GM21528 (cell line): ENCODE measurements around the gene CPNE6.

ENCODE experiments used
- ATAC-seq: cut with Tn5 transposase; IDR thresholded peaks from one replicate; pipeline ENCODE4 v1.9.1; 2021; ENCODE audit warnings: mild to moderate bottlenecking, moderate library complexity; ENCODE audit not compliant: unreplicated experiment, low FRiP score

CPNE6 gene

DNA sequence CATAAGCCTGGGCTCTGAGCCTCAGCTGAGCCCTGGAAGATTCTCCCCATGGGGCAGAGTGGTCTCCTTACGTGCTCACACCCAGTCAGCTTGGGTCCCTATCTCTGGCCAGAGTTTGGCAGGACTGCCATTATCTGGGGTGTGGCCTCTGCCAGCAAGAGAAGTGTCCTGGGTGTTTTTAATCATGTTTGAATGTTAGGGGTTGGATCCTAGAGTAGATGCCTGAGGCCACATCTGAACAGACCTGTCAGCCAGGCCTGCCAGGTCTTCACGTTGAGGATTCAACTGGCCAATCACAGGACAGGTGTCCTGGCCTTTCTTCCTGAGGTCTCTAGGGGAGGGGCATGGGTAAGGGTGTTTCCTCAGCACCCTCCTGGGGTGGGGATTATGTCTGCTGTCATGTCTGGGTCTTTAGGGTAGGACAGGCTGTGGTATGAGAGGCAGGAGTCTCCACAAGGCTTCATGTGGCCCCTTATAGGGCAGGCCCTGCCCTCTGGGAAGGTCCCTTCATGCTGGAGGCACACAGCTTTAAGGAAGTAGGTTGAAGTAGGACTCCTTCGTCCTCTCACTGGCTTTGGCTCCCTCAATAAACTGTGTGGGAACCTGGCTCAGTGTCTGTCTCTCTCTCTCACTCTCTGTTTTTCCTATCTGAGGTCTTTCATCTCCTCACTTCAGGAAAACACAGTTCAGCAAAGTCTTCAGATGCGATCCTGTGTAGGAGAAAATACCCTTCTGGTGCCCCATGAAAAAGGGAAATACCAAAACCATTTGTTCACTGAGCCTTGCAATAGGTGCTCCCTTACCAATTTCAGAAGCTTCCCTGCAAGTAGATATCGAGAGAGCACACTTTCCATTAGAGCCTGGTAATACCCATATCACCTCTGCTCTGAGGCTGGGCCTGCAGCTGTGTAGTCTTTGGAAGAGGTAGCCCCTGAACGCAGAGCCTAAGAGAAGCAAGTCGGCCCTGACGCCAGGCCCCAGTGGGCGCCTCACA lies 52.4 kb downstream of the CPNE6 start:
- ATAC-seq: no peak

GRCh38 chr14:24126939-24127338 lies 55.6 kb downstream of the CPNE6 start:
- ATAC-seq: no peak

DNA sequence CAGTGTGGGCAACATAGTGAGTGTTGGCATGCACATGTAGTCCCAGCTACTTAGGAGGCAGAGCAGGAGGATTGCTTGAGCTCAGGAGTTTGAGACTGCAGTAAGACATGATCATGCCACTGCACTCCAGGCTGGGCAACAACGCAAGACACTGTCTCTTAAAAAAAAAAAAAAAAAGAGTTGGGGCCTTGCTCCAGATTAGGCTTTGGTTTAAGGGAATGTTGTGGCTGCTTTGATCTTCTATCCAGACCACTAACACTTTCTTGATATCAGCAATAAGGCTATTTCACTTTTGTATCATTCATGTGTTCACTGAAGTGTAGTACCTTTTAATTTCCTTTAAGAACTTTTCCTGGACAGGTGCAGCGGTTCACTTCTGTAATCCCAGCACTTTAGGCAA lies 56.3 kb downstream of the CPNE6 start:
- ATAC-seq: no peak
